ENCODE data around the gene VDAC1.
"Not testable (repeated sequence)": the region's sequence is repeated elsewhere in the genome, so short reads cannot be mapped to it uniquely, and the experiment has no call there.

VDAC1 gene

GRCh38 chr5:133994297-133994989 lies 10.3 kb downstream of the VDAC1 start:
- DNase-seq, result no peak

- no peak for DNase-seq
Measured at GRCh38 chr5:133993185-133993936, 11.4 kb downstream of the VDAC1 start.

GRCh38 chr5:133992429-133993155 lies 12.2 kb downstream of the VDAC1 start:
- no peak for DNase-seq

GRCh38 chr5:133991171-133991910 lies 13.4 kb downstream of the VDAC1 start:
- DNase-seq, result no peak

- DNase-seq, result no peak
Measured at GRCh38 chr5:133990396-133990795, 14.4 kb downstream of the VDAC1 start.

- DNase-seq, result no peak
Measured at GRCh38 chr5:133985540-133986180, 19.1 kb downstream of the VDAC1 start.

GRCh38 chr5:133983674-133984073 lies 21.1 kb downstream of the VDAC1 start:
- no peak for DNase-seq

GRCh38 chr5:133981714-133982113 lies 23.1 kb downstream of the VDAC1 start:
- DNase-seq, result no peak

GRCh38 chr5:133980652-133981051 lies 24.1 kb downstream of the VDAC1 start:
- no peak for DNase-seq

- no peak for DNase-seq
Measured at GRCh38 chr5:133978943-133979342, 25.8 kb downstream of the VDAC1 start.

GRCh38 chr5:133977858-133978257 lies 26.9 kb downstream of the VDAC1 start:
- DNase-seq, result no peak

GRCh38 chr5:133977161-133977787 lies 27.5 kb downstream of the VDAC1 start:
- DNase-seq, result no peak

- not testable (repeated sequence) for DNase-seq
Measured at GRCh38 chr5:133975546-133975945, 29.2 kb downstream of the VDAC1 start.

- DNase-seq, result no peak
Measured at GRCh38 chr5:133974142-133974541, 30.6 kb downstream of the VDAC1 start.

- no peak for DNase-seq
Measured at GRCh38 chr5:133970325-133970909, 34.4 kb downstream of the VDAC1 start.

GRCh38 chr5:133969654-133970324 lies 35.0 kb downstream of the VDAC1 start:
- DNase-seq, result no peak

- peak; percentile 74 to 97 for DNase-seq
Measured at GRCh38 chr5:133968204-133968980, 36.4 kb downstream of the VDAC1 start, which contains the start of gene C5orf15. TSS of gene C5orf15 (minus strand) at chr5:133968625. CDS start at chr5:133968584, 41 bp downstream.

GRCh38 chr5:133967698-133968203 lies 37.0 kb downstream of the VDAC1 start:
- no peak for DNase-seq

- DNase-seq, result no peak
Measured at GRCh38 chr5:133967124-133967523, 37.7 kb downstream of the VDAC1 start.

- no peak for DNase-seq
Measured at GRCh38 chr5:133966090-133966489, 38.7 kb downstream of the VDAC1 start.
